HL-60 (cell line): ENCODE results near the gene TLCD3A.

ENCODE experiments used
- DNase-seq, 2 experiments: peaks; one replicate each; pipeline ENCODE4 v3.0.0-alpha.2; 2010 to 2020; ENCODE audit warnings: low read depth in 1 of 2, low spot score in 1 of 2
- H3K27ac ChIP-seq: fragments of 250-450 bp; sonication (Bioruptor Pico); replicated peaks from 2 replicates; pipeline ENCODE4 v1.5.1; 2020; ENCODE audit warnings: mild to moderate bottlenecking, moderate library complexity
- H3K27me3 ChIP-seq: fragments of 250-450 bp; sonication (Bioruptor Pico); 2 replicates; pipeline ENCODE4 v1.5.1; 2021; ENCODE audit warnings: mild to moderate bottlenecking, moderate library complexity; ENCODE audit not compliant: insufficient read depth, poor library complexity, severe bottlenecking
- H3K4me3 ChIP-seq: replicated peaks from 2 replicates; pipeline ENCODE4 v1.5.1; 2011; ENCODE audit warnings: mild to moderate bottlenecking, control low read depth, low read length; ENCODE audit not compliant: insufficient read depth
- GABPA ChIP-seq: IDR thresholded peaks from 2 replicates; pipeline ENCODE4 v1.6.1; 2012; ENCODE audit warnings: low read depth
- POLR2AphosphoS5 ChIP-seq: IDR thresholded peaks from 2 replicates; pipeline ENCODE4 v1.6.1; 2012; ENCODE audit warnings: low read depth
- TF ChIP-seq, protein P1 (sequence below): IDR thresholded peaks from 2 replicates; pipeline ENCODE4 v1.6.1; 2012; ENCODE audit warnings: low read depth; ENCODE audit not compliant: insufficient replicate concordance
- TF ChIP-seq, protein P2 (sequence below): IDR thresholded peaks from one replicate; pipeline ENCODE4 v1.5.1; 2011; ENCODE audit warnings: low read length, control low read depth, inconsistent platforms; ENCODE audit not compliant: insufficient read depth

TLCD3A gene

DNA sequence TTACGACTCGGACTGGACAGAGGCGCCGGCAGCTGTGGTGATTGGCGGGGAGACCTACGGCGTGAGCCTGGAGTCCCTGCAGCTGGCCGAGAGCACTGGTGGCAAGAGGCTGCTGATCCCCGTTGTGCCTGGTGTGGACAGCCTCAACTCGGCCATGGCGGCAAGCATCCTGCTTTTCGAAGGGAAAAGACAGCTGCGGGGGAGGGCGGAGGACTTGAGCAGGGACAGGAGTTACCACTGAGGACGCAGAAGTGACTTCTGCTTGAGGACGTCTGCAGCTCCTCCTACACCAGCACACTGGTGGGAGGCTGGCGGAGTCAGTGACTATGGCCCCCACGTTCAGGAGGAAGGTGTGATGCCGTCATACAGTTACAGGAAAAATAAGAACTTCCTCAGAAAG, 59.4 kb downstream of the TLCD3A start:
- TF ChIP-seq GABPA = no peak
- Histone ChIP-seq H3K27ac (no peak overlapping the region), H3K27me3 (no peaks in the 10 kb centered on the region), H3K4me3 (no peak overlapping the region)
- DNase-seq = no peak

DNA sequence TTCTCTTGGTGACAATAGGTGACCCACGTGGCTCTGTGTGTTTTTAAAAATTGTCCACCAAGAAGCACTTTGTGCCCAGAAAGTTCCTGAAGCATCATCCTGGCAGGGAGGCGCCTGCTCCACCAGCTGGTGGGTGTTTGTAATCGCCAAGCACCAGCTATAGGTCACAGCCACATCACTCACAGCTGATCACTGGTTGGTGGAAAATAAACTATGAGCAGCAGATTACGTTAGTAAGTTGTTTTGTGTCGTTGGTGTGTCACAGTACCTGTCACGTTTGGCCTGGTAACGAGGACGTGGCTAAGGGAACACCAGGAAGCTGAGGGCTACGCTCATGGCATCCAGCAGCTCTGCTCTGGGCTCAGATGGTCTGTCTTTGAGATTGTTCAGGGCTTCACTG, 59.9 kb downstream of the TLCD3A start:
- TF ChIP-seq, protein P1, sequence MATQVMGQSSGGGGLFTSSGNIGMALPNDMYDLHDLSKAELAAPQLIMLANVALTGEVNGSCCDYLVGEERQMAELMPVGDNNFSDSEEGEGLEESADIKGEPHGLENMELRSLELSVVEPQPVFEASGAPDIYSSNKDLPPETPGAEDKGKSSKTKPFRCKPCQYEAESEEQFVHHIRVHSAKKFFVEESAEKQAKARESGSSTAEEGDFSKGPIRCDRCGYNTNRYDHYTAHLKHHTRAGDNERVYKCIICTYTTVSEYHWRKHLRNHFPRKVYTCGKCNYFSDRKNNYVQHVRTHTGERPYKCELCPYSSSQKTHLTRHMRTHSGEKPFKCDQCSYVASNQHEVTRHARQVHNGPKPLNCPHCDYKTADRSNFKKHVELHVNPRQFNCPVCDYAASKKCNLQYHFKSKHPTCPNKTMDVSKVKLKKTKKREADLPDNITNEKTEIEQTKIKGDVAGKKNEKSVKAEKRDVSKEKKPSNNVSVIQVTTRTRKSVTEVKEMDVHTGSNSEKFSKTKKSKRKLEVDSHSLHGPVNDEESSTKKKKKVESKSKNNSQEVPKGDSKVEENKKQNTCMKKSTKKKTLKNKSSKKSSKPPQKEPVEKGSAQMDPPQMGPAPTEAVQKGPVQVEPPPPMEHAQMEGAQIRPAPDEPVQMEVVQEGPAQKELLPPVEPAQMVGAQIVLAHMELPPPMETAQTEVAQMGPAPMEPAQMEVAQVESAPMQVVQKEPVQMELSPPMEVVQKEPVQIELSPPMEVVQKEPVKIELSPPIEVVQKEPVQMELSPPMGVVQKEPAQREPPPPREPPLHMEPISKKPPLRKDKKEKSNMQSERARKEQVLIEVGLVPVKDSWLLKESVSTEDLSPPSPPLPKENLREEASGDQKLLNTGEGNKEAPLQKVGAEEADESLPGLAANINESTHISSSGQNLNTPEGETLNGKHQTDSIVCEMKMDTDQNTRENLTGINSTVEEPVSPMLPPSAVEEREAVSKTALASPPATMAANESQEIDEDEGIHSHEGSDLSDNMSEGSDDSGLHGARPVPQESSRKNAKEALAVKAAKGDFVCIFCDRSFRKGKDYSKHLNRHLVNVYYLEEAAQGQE = no peak
- TF ChIP-seq, protein P2, sequence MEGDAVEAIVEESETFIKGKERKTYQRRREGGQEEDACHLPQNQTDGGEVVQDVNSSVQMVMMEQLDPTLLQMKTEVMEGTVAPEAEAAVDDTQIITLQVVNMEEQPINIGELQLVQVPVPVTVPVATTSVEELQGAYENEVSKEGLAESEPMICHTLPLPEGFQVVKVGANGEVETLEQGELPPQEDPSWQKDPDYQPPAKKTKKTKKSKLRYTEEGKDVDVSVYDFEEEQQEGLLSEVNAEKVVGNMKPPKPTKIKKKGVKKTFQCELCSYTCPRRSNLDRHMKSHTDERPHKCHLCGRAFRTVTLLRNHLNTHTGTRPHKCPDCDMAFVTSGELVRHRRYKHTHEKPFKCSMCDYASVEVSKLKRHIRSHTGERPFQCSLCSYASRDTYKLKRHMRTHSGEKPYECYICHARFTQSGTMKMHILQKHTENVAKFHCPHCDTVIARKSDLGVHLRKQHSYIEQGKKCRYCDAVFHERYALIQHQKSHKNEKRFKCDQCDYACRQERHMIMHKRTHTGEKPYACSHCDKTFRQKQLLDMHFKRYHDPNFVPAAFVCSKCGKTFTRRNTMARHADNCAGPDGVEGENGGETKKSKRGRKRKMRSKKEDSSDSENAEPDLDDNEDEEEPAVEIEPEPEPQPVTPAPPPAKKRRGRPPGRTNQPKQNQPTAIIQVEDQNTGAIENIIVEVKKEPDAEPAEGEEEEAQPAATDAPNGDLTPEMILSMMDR = no peak
- no peak for TF ChIP-seq POLR2AphosphoS5
- no peak overlapping the region for H3K4me3 ChIP-seq
- no peak overlapping the region for H3K27ac ChIP-seq
- DNase-seq = no peak
- no peaks in the 10 kb centered on the region for H3K27me3 ChIP-seq
